Calu3 (cell line): Measurements from ENCODE around the gene CDH13. TPM values are rescaled to one million over a fixed set of nuclear protein-coding genes. Genes with fewer than 3 reads are reported as not detected.

Experiments used
- BruUV-seq: library from RNA; stranded (reverse); fragments of 400-500 nt; replicated peaks from 2 replicates; lab custom pipeline; 2021; lab: Mats Ljungman, UMichigan
- CTCF ChIA-PET: fragments of 300-600 bp; sonication (Branson Sonifier 250); formaldehyde crosslinking; loops from one replicate; lab custom pipeline; 2022; ENCODE audit warnings: antibody characterized with exemption; lab: Charles Lee
- DNase-seq: peaks from one replicate; pipeline ENCODE4 v3.0.0; 2022
- H3K27ac Mint-ChIP-seq: one replicate; pipeline ENCODE4 v1.8.0; 2022; ENCODE audit warnings: mixed read lengths; ENCODE audit not compliant: unreplicated experiment
- H3K27me3 Mint-ChIP-seq: one replicate; pipeline ENCODE4 v1.8.0; 2022; ENCODE audit warnings: mixed read lengths; ENCODE audit not compliant: unreplicated experiment
- H3K36me3 Mint-ChIP-seq: one replicate; pipeline ENCODE4 v1.8.0; 2022; ENCODE audit warnings: mild to moderate bottlenecking, moderate library complexity, mixed read lengths; ENCODE audit not compliant: insufficient read depth, unreplicated experiment
- H3K4me1 Mint-ChIP-seq: one replicate; pipeline ENCODE4 v1.8.0; 2022; ENCODE audit warnings: mild to moderate bottlenecking, low read depth, mixed read lengths; ENCODE audit not compliant: unreplicated experiment
- H3K4me3 Mint-ChIP-seq: one replicate; pipeline ENCODE4 v1.8.0; 2022; ENCODE audit warnings: mild to moderate bottlenecking, low read depth, moderate library complexity, mixed read lengths; ENCODE audit not compliant: unreplicated experiment
- H3K9me3 Mint-ChIP-seq: one replicate; pipeline ENCODE4 v1.8.0; 2022; ENCODE audit warnings: low read depth, mixed read lengths; ENCODE audit not compliant: unreplicated experiment
- CTCF ChIP-seq: fragments of 200-600 bp; IDR thresholded peaks from one replicate; pipeline ENCODE4 v1.8.0; 2022; ENCODE audit warnings: antibody characterized with exemption; ENCODE audit not compliant: unreplicated experiment
- intact Hi-C: fragments of 100-400 bp; cut with micrococcal nuclease; formaldehyde crosslinking; loops from one replicate; pipeline ENCODE4 v1.10.0; 2022; ENCODE audit not compliant: unreplicated experiment
- total RNA-seq: library from RNA; stranded (reverse); gene quantifications from 2 replicates; pipeline ENCODE4 v1.2.3, GENCODE V29; 2022

The CDH13 gene
- total RNA-seq, 1 experiment from 2014 or later = not detected

GRCh38 chr16:83214671-83215070 lies 587.9 kb downstream of the CDH13 start:
- TF ChIP-seq CTCF = no peak
- Mint-ChIP-seq H3K4me1 (no peaks in the 10 kb centered on the region), H3K27me3 (no peaks in the 10 kb centered on the region), H3K36me3 (no peaks in the 10 kb centered on the region), H3K9me3 (peaks cover 2% of the 10 kb centered on the region), H3K4me3 (no peak overlapping the region), H3K27ac (no peak overlapping the region)
- no TSS peak for BruUV-seq
- intact Hi-C loops = no loop called here
- DNase-seq = no peak
- CTCF ChIA-PET = interaction anchor here (0.6 kb wide), 1 partner anchor 627 kb away, joined by 4 read pairs; no protein-coding TSS in a partner anchor

GRCh38 chr16:83215406-83216001 lies 588.7 kb downstream of the CDH13 start:
- Mint-ChIP-seq H3K27ac (no peak overlapping the region), H3K9me3 (peaks cover 4% of the 10 kb centered on the region), H3K36me3 (no peaks in the 10 kb centered on the region), H3K4me3 (no peak overlapping the region), H3K27me3 (no peaks in the 10 kb centered on the region), H3K4me1 (no peaks in the 10 kb centered on the region)
- CTCF ChIA-PET = interaction anchor here (0.7 kb wide), 1 partner anchor 825 kb away, joined by 3 read pairs; no protein-coding TSS in a partner anchor
- peak; percentile 70 for TF ChIP-seq CTCF
- DNase-seq = peak; percentile 26
- intact Hi-C loops = no loop called here
- BruUV-seq = no TSS peak

- no TSS peak for BruUV-seq
- Mint-ChIP-seq H3K4me1 (no peaks in the 10 kb centered on the region), H3K4me3 (no peak overlapping the region), H3K27ac (no peak overlapping the region), H3K9me3 (peaks cover 7% of the 10 kb centered on the region), H3K36me3 (no peaks in the 10 kb centered on the region), H3K27me3 (no peaks in the 10 kb centered on the region)
- intact Hi-C loops = no loop called here
- CTCF ChIA-PET = no interaction called here
- TF ChIP-seq CTCF = no peak
- DNase-seq = no peak
Observed at GRCh38 chr16:83219285-83219684, 592.5 kb downstream of the CDH13 start.

- Mint-ChIP-seq H3K4me3 (no peak overlapping the region), H3K9me3 (peaks cover 7% of the 10 kb centered on the region), H3K4me1 (no peaks in the 10 kb centered on the region), H3K27ac (no peak overlapping the region), H3K27me3 (no peaks in the 10 kb centered on the region), H3K36me3 (no peaks in the 10 kb centered on the region)
- BruUV-seq = no TSS peak
- CTCF ChIA-PET = no interaction called here
- TF ChIP-seq CTCF = no peak
- intact Hi-C loops = no loop called here
- no peak for DNase-seq
Observed at GRCh38 chr16:83220066-83220465, 593.3 kb downstream of the CDH13 start.
